HG02763 (cell line): ENCODE measurements around the gene ABCC12.

ENCODE experiments used
- ATAC-seq: cut with Tn5 transposase; IDR thresholded peaks from one replicate; pipeline ENCODE4 v1.9.1; 2021; ENCODE audit warnings: mild to moderate bottlenecking, moderate library complexity; ENCODE audit not compliant: unreplicated experiment

ABCC12 gene

DNA sequence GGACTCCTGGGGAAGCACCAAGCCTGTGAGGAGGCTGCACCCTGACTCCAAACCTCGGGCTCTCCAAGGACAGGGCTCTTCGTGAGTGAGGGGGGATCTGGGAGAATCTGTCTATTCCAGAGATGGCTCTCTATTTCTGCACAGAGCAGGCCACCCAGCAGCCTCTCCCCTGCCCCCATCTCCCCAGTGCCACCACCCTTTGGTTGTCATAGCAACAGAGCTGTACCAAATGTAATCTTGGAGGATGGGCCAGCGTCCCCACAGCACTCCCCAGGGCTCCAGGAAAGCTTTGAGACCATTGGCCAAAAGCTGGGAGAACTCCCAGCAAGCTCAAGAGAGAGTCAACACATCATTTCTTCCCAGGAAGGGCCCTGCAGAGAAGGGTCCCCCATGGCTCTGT, 49.3 kb downstream of the ABCC12 start:
- no peak for ATAC-seq
